Progenitor cell of endocrine pancreas (in vitro differentiated cells): ENCODE results near the gene TNFAIP1. TPM values are rescaled to one million over a fixed set of nuclear protein-coding genes. Genes with fewer than 3 reads are reported as not detected.
"Not testable (repeated sequence)": the region's sequence is repeated elsewhere in the genome, so short reads cannot be mapped to it uniquely, and the experiment has no call there.

Experiments
- DNase-seq: peaks from one replicate; pipeline ENCODE4 v3.0.0; 2021; ENCODE audit warnings: low spot score; ENCODE audit not compliant: unreplicated experiment
- H3K27ac Mint-ChIP-seq: 2 replicates; pipeline ENCODE4 v1.8.0; 2021; ENCODE audit warnings: mild to moderate bottlenecking, moderate library complexity, mixed read lengths
- H3K27me3 Mint-ChIP-seq: 2 replicates; pipeline ENCODE4 v1.8.0; 2021; ENCODE audit warnings: mixed read lengths
- H3K36me3 Mint-ChIP-seq: 2 replicates; pipeline ENCODE4 v1.8.0; 2022; ENCODE audit warnings: mixed read lengths; ENCODE audit not compliant: insufficient read depth
- H3K4me1 Mint-ChIP-seq: 2 replicates; pipeline ENCODE4 v1.8.0; 2021; ENCODE audit warnings: low read depth, mixed read lengths
- H3K4me3 Mint-ChIP-seq: 2 replicates; pipeline ENCODE4 v1.8.0; 2021; ENCODE audit warnings: low read depth, mild to moderate bottlenecking, moderate library complexity, mixed read lengths
- H3K9me3 Mint-ChIP-seq: 2 replicates; pipeline ENCODE4 v1.8.0; 2021; ENCODE audit warnings: low read depth, mixed read lengths
- long read RNA-seq: library from polyadenylated mRNA; unstranded; transcript quantifications from one replicate; pipeline ENCODE4 v2.0.0, GENCODE V29; 2020
- total RNA-seq: library from RNA; stranded (reverse); gene quantifications from 2 replicates; pipeline ENCODE4 v1.2.1, GENCODE V29; 2021
- TF ChIP-seq, protein P1 (sequence below): fragments of 200-600 bp; sonication (generic); IDR thresholded peaks from one replicate; pipeline ENCODE4 v1.5.0; 2021; ENCODE audit warnings: antibody characterized with exemption, mild to moderate bottlenecking; ENCODE audit not compliant: unreplicated experiment

TNFAIP1 gene, protein sequence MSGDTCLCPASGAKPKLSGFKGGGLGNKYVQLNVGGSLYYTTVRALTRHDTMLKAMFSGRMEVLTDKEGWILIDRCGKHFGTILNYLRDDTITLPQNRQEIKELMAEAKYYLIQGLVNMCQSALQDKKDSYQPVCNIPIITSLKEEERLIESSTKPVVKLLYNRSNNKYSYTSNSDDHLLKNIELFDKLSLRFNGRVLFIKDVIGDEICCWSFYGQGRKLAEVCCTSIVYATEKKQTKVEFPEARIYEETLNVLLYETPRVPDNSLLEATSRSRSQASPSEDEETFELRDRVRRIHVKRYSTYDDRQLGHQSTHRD
- 50.9 and 51.0 TPM in 2 replicates for total RNA-seq
- long read RNA-seq, transcript TNFAIP1-201 (7 exons, 3,627 nt): major isoform, 84 of 127 reads
- long read RNA-seq, partial matches to known transcripts: 32 of 127 reads
- long read RNA-seq, other reads (novel, unspliced or antisense): 10 of 127 reads

GRCh38 chr17:28335201-28335958, at the start of gene TNFAIP1, which contains the start of gene IFT20:
TSS of gene TNFAIP1 (plus strand) at chr17:28335761. CDS start at chr17:28339522, 3,761 bp downstream.
TSS of gene IFT20 (minus strand) at chr17:28335472. CDS start at chr17:28331985, 3,487 bp downstream.
- TF ChIP-seq, protein P1, sequence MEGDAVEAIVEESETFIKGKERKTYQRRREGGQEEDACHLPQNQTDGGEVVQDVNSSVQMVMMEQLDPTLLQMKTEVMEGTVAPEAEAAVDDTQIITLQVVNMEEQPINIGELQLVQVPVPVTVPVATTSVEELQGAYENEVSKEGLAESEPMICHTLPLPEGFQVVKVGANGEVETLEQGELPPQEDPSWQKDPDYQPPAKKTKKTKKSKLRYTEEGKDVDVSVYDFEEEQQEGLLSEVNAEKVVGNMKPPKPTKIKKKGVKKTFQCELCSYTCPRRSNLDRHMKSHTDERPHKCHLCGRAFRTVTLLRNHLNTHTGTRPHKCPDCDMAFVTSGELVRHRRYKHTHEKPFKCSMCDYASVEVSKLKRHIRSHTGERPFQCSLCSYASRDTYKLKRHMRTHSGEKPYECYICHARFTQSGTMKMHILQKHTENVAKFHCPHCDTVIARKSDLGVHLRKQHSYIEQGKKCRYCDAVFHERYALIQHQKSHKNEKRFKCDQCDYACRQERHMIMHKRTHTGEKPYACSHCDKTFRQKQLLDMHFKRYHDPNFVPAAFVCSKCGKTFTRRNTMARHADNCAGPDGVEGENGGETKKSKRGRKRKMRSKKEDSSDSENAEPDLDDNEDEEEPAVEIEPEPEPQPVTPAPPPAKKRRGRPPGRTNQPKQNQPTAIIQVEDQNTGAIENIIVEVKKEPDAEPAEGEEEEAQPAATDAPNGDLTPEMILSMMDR: no peak
- Mint-ChIP-seq H3K36me3 (no peaks in the 10 kb centered on the region), H3K27ac (peak within 1 kb of the TSS; percentile 100), H3K27me3 (no peaks in the 10 kb centered on the region), H3K4me1 (peaks cover 24% of the 10 kb centered on the region), H3K4me3 (peak within 1 kb of the TSS; percentile 95), H3K9me3 (no peaks in the 10 kb centered on the region)
- peak; percentile 98 for DNase-seq

DNA sequence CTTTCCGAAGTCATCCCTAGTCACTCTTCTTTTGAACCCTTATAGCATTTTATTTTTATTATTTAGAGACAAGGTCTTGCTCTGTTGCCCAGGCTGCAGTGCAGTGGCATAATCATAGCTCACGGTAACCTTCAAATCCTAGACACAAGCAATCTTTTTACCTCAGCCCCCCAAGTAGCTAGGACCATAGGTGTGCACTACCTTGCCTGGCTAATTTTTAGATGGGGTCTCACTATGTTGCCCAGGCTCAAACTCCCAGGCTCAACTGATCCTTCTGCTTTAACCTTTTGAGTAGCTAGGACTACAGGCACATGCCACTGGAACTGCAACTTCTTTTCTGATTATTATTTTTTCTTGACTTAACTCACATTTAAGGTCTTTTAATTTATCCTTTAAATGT, 49.6 kb upstream of the TNFAIP1 start:
- DNase-seq: no peak
- Mint-ChIP-seq H3K9me3 (no peaks in the 10 kb centered on the region), H3K27ac (no peak overlapping the region), H3K4me1 (no peaks in the 10 kb centered on the region), H3K4me3 (no peak overlapping the region), H3K36me3 (no peaks in the 10 kb centered on the region), H3K27me3 (no peaks in the 10 kb centered on the region)
- TF ChIP-seq, protein P1: no peak

DNA sequence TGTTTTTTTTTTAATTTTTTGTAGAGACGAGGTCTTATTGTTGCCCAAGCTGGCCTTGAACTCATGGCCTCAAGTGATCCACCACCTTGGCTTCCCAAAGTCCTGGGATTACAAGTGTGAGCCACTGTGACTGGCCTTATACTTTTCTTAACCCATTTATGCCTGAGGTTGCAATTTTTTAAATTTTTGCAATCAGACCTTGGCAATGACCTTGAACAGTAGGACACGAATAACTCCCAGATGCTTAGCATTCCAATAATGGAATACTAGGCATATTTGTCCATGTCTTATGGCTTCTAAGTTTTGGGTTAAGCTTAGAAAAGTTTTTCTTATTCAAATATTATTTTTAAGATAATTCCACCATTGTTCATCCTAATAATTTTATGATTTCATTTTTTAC, 44.9 kb upstream of the TNFAIP1 start:
- H3K9me3 Mint-ChIP-seq: no peaks in the 10 kb centered on the region
- no peak for DNase-seq
- H3K27me3 Mint-ChIP-seq: peaks cover 6% of the 10 kb centered on the region
- TF ChIP-seq, protein P1: no peak
- H3K27ac Mint-ChIP-seq: no peak overlapping the region
- no peak overlapping the region for H3K4me3 Mint-ChIP-seq
- peaks cover 9% of the 10 kb centered on the region for H3K4me1 Mint-ChIP-seq
- H3K36me3 Mint-ChIP-seq: no peaks in the 10 kb centered on the region

DNA sequence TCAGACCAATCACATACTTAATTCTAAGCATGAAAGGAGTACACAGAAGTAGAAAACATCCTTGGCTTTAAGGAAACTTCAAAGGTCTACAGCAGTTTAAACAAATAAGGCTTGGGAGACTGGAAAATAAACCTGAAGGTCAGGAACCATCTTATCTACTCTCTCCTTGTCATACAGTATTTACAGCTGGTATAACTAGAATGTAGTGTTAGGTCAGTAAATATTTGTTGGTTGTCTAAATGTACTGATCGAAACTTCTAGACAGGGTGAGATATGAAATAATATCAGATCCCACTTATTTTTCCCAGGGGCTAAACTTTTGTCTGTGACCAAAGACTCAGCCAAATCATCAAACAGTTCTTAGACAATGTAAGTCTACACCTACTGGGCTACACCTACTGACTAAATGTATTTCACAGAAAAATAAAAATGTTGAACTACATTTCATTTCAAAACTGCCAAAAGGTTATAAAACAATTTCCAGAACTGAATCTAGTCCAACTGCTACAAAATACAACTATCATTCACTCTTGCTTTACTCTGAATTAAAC, 43.7 kb upstream of the TNFAIP1 start:
- TF ChIP-seq, protein P1: no peak
- Mint-ChIP-seq H3K27me3 (peaks cover 7% of the 10 kb centered on the region), H3K9me3 (no peaks in the 10 kb centered on the region), H3K4me1 (peaks cover 9% of the 10 kb centered on the region), H3K27ac (no peak overlapping the region), H3K36me3 (no peaks in the 10 kb centered on the region), H3K4me3 (no peak overlapping the region)
- DNase-seq: no peak

DNA sequence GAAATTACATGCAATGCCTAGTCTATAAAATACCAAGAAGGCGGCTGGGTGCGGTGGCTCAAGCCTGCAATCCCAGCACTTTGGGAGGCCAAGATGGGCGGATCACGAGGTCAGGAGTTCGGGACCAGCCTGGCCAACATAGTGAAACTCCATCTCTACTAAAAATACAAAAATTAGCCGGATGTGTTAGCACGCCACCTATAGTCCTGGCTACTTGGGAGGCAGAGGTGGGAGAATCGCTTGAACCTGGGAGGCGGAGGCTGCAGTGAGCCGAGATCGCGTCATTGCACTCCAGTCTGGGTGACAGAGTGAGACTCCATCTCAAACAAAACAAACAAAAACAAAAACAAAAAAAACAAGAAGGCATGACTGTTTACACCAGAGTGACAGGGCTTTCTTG, 42.7 kb upstream of the TNFAIP1 start:
- not testable (repeated sequence) for H3K36me3 Mint-ChIP-seq, H3K9me3 Mint-ChIP-seq, DNase-seq, H3K27ac Mint-ChIP-seq, H3K27me3 Mint-ChIP-seq, H3K4me3 Mint-ChIP-seq, H3K4me1 Mint-ChIP-seq
